ENCODE results near the gene RNF213. TPM values are rescaled to one million over a fixed set of nuclear protein-coding genes. Genes with fewer than 3 reads are reported as not detected.
"Not testable (repeated sequence)": the region's sequence is repeated elsewhere in the genome, so short reads cannot be mapped to it uniquely, and the experiment has no call there.

Gene RNF213
- polyA plus RNA-seq, 12 donors = 27.9 to 64.9 (median 35.8) TPM; not detected in 1

DNA sequence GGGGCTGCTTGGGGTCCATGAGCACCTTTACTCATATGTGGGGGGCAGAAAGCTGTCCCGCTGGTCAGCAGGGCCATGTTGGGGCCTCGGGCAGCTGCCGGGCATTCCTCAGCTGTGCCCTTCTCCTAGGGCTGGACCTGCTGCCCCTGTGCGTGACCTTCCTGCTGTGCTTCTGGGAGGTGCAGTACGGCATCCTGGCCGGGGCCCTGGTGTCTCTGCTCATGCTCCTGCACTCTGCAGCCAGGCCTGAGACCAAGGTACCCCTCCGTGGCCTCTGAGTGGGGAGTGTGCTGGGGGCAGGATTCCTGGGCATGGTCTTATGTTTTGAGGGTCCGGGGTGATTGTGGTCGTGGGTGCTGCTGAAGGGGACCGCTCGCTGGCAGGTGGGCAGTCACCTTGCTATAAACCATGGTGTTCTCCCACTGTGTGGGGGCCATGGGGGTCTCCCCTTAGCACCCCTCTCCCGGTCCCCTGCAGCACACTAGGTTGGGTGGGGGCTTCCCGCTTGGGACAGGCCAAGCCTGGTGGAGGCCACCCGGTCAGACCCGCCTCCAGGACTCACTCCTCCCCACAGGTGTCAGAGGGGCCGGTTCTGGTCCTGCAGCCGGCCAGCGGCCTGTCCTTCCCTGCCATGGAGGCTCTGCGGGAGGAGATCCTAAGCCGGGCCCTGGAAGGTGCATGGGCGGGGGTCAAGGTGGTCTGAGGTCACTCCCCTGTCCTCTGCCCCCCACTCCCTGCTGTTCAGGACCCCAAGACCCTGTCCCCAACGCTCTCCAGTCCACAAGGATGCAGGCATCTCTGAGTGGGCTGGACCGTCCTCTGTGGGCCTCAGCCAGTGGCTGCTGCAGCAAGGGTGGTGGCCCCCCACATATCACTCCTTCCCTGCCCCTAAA is 12.4 kb upstream of the RNF213 start:
- DNase-seq = no peak

DNA sequence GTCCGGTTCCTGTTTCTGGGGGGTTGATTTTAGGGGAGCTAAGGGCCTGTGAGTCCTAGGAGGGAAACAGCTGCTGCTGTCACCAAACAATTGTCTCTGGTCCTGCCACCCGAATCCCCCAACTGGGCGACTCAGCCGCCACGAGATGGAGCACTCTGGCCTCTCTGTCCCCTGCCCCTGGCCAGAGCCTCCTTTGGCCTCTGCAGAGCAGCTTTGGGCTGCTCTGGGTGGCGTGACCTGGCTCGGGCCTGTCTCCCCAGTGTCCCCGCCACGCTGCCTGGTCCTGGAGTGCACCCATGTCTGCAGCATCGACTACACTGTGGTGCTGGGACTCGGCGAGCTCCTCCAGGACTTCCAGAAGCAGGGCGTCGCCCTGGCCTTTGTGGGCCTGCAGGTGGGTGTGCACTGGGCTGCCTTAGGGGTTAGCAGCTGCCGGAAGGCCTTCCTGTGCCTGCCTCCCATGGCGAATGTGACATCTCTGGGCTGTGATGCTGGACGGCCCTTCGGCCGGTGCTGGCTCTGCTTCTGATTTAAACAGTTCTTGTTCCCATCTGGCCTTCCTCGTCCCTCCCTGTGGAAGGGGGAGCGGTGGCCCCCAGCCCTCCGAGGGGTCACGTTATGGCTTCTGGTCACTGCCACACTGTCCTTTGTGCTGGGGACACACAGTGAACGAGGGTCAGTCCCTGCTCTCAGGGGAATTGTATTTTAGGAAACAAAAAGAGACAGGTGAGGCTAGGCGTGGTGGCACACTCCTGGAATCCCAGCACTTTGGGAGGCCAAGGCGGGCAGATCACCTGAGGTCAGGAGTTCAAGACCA is 11.6 kb upstream of the RNF213 start:
- no peak for DNase-seq

DNA sequence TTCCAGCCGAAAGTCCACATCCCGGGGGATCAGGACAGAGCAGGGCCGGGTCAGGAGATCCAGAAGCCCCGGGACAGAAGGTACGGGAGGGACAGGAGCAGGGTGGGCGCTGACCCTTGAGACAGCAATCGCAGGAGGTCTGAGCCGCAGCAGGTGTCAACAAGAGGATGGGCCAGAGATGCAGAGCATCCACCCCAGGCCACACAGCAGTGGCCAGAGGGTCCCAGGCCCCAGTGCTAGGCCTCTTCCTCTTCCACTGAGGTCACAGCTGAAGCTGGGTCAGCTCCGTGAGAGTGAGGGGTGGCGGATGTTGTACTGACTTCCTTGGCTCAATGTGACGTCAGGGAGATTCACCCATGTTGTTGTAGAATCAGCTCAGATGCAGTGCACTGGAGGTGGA is 8.7 kb upstream of the RNF213 start:
- DNase-seq = no peak

DNA sequence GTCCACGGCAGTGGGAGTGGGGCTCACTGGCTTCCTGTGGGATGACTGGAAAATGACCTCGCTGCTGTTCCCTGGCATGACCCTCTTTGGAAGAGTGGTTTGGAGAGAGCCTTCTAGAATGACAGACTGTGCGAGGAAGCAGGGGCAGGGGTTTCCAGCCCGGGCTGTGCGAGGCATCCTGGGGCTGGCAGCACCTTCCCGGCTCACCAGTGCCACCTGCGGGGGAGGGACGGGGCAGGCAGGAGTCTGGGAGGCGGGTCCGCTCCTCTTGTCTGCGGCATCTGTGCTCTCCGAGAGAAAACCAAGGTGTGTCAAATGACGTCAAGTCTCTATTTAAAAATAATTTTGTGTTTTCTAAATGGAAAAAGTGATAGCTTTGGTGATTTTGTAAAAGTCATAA is 7.8 kb upstream of the RNF213 start:
- DNase-seq = no peak

DNA sequence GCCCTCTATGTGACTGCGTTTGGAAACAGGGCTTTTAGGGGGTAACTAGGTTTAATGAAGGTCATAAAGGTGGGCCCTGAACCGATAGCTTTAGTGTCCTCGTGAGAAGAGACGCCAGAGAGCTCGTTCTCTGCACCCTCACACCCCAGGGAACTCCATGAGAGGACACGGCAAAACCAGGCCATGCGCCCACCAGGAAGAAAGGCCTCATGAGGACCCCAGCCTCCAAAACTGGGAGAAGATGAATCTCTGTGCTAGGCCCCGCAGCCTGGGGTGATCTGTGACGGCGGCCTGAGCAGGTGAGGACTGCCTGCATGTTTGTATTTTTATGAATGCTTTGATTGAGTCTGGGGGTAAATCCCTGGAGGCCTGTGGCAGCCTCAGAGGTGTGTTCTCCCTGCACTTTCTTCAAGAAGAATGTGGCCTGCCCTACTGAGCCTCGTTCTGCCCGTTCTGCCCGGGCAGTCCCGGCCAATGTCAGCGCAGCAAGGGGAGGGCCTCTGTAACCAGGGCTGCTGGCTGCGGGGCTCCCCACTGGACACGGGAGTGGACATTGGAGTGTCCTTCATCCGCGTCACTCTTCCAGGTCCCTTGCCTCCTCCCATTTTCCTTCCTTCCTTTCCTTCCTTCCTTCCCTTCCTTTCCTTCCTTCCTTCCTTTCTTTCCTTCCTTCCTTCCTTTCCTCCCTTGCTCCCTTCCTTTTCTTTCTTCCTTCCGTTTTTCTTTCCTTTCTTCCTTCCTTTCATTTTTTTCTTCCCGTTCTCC is 6.8 kb upstream of the RNF213 start:
- DNase-seq = no peak

DNA sequence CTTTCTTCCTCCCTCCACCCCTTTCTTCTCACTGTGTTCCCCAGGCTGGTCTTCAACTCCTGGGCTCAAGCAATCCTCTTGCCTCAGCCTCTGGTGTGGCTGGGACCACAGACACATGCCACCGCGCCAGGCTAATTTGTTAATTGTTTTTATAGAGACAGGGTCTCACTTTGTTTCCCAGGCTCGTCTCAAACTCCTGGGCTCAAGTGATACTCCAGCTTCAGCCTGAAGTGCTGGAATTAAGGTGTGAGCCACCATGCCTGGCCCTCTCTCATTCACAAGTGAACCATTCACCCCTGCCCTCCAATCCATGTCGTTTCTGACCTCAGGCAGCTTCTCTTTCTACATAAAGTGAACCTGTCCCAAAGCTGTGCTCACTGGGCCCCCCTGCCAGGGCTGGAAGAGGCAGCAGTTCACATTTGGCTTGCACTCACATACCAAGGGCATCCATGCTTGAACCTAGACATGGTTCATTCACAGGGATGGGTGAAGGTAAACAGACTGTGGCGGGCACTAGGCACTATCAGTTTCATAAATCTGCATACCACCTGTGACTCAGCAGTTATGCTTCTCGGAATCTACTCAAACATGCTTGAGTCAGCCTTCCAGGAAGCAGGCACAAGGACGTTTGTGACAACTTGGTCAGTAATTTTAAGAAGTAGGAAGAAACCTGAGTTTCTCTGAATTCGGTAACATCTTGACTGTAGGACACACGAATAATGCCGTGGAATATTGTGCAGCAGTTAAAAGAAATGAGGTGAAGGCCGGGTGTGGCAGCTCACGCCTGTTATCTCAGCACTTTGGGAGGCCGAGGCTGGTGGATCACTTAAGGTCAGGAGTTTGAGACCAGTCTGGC is 6.0 kb upstream of the RNF213 start:
- DNase-seq = no peak

DNA sequence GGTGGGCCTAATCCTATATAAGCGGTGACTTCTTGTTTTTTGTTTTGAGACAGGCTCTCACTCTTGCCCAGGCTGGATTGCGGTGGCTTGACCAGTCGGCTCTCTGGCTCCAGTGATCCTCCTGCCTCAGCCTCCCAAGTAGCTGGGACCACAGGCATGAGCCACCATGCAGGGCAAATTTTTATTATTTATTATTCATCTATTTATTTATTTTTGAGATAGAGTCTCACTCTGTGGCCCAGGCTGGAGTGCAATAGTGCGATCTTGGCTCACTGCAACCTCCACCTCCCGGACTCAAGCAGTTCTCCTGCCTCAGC is 4.7 kb upstream of the RNF213 start:
- no peak for DNase-seq

DNA sequence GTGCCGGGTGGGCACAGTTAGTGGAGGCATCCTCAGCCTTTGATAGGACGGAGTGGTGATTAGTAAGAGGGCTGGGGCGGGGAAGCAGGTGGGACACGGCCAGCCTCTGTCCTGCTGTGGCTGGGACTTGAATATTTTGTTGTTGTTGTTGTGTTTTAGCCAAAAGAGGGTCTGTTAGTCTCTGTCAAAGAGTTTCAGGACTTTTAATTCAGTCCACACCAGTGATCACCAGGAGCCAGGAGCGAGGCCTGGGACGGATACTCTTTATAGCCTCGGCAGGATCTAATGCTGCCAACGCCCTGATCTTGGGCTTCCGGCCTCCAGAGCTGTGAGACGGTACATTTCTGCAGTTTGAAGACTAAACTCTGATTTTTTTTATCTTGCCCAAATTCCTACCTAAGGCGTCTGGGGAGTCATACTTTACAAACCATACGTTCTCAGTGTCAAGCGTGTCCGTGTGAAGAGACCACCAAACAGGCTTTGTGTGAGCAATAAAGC is 2.9 kb upstream of the RNF213 start:
- no peak for DNase-seq

DNA sequence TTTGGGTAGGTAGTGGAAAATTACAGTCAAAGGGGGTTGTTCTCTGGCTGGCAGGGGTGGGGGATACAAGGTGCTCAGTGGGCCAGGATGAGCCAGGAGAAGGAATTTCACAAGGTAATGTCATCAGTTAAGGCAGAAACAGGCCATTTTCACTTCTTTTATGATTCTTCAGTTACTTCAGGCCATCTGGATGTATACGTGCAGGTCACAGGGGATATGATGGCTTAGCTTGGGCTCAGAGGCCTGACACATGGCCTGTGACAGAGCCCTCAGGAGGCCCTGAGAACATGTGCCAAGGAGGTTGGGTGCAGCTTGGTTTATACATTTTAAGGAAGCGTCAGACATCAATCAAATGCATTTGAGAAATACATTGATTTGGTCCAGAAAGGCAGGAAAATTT is 2.4 kb upstream of the RNF213 start:
- DNase-seq = not testable (repeated sequence)

DNA sequence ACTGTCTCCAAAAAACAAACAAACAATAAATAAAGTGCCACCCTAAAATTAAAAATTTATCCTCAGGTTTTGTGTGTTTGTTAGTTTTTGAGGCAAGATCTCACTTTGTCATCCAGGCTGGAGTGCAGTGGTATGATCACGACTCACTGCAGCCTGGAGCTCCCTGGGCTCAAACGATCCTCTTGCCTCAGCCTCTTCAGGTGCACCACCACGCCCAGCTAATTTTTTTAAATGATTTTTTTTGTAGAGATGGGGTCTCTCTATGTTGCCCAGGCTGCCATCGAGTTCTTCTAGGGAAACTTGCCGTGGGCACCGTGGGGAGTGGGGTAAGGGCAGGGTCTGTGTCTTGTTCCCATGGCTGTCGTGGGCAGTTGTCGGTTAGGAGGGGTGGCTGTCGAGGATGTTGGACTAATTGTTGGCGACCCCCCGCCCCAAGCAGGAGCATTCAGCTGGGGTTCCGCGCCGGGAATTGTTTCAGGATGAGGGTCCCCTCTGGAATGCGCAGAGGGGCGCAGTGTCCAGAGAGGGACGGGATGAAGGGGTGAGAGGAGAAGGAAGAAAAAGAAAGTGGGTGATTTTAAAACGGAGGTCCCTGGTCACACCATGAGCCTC is 1.1 kb upstream of the RNF213 start:
- DNase-seq = no peak

DNA sequence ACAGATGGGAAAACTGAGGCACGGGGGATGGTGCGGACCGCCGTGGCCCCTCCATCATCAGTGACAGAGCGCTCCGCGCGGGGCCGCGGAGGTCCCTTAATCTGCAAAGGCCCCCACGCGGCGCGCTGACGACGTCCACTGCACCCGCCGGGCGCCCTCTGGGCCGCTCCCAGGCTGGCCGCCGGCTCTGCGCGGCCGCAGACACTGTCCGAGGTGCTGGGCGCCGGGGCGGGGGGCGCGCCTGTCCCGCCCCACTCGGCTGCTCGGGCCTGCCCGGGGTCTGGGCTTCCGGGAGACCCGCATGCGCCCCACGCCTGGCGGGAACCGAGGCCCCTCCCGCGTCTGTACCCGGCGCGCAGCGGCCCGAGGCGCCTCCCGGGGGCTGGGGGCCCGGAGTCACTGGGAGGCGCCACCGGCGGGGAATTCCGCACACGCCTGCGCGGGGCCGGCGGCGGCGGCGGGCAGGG is 550 bp upstream of the RNF213 start:
- peak; percentile 43 for DNase-seq

DNA sequence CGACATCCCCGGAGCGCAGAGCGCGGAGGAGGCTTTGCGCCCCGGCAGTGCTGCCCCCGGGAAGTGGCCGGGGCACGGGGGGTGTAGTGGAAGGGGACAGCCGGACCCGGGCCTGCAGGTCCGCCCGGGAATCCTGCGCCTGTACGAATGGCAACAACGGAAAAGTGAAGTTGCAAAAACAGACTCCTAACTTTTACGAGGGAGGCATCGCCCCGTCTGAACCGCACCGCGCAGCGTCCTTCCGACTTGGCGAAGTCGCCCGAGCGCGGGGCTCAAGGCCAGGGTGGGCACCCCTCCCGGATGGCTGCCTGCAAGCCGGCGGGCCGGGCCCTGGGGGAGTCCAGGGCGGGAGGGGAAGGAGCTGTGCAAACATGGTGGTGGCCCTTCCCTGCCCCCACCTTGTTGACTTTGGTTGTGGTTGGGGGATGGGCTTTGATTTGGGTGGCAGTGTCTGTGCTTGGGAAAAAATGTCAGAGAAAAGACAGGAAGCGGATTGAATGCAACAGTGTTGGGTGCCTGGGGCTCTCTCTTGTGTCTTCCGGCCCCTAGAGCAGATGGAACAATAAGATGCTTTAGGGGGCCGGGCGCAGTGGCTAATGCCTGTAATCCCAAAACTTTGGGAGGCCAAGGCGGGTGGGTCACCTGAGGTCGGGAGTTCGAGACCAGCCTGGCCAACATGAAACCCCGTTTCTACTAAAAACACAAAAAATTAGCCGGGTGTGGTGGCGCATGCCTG is 675 bp downstream of the RNF213 start:
- DNase-seq = peak; percentile 52

DNA sequence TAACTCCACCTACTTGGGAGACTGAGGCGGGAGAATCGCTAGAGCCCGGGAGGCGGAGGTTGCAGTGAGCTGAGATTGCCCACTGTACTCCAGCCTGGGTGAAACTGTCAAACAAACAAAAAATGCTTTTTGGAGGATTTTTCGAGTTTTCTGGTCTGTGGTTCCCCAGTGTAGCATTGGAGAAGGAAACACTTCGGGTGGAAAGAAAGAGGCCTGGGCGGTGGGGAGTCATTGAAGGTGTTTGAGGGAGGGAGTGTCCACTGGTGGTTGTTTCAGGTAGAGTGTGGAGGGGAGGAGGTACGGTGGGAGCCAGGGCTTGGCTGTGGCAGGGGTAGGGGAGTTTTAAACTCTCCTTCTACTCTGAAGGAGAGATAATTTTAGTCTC is 1.2 kb downstream of the RNF213 start:
- DNase-seq = no peak

DNA sequence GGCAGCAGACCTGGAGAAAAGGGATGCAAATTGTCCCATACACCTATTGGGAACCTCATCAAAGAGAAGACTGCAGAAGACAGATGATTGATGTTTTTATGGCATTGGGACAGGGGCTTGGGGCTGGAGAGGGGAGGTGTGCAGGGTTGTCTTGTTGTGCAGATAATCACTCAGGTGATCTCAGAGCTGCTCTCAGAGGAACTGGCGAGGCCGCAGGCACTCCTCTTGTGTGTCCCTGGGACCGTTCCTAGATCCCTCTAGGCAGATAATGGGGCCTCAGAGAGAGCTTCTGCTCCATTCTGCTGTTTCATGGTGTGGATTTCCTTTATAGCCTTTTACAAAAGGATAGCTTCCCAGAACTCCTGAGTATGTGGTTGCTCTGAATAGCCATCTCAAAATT is 1.6 kb downstream of the RNF213 start:
- DNase-seq = no peak

DNA sequence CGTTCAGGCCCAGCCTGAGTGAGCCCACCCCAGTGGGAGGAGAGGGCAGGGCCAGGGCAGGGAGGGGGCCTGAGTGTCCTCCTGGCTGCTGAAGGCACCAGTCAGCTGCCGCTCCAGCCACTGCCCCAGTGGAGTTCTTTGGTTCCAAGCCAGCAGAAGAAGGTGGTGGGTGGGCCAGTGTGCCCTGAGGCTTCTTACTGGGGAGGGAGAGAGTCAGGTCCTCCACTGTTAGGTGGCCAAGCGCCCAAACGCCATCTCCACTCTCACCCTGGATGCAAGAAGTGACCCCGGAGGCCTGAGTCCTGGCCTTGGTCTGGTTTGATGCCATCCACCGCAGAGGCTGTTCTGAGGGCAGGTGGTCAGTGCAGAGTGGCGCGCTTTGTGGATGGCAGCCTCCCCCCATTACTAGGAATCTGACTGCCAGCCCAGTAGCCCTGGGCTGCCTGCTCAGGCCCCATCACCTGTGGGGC is 2.2 kb downstream of the RNF213 start:
- DNase-seq = no peak

DNA sequence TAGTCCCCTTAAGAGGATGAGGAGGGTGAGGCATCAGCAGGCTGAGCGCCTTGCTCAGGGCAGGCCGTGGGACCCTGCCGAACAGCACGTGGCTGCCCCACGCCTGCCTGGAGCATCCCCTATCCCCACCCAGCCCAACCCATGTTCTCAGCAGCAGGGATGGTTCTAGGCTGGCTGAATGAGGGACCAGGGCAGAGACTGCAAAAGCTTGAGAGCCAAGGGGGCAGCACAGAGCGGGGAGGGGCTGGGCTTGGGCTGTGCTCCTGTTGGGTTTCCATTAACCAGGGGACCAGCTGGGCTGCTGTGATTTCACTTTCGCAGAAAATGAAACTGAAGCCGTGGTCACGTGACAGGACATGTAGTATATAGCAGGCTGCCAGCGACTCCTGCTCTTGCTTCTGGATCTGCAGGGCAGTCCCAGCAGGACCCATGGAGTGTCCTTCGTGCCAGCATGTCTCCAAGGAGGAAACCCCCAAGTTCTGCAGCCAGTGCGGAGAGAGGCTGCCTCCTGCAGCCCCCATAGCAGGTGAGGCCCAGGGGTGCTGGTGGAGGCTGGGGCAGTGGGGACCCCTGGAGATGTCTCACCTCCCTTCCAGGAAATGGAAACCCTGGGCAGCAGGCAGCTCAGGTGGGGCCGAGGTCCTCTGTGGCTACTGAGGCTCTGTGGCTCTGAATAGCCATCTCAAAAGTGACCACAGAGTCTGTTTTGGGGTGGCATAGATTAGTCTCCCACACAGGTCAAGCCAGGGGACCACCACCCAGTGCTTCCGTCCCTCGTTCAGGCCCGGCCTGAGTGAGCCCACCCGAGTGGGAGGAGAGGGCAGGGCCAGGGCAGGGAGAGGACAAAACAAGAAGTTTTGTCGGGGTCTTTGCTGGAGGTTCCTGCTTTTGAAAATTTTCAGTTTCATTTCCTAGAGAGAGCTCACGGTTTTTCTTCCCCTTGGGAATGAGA is 2.9 kb downstream of the RNF213 start:
- DNase-seq = peak; percentile 90

DNA sequence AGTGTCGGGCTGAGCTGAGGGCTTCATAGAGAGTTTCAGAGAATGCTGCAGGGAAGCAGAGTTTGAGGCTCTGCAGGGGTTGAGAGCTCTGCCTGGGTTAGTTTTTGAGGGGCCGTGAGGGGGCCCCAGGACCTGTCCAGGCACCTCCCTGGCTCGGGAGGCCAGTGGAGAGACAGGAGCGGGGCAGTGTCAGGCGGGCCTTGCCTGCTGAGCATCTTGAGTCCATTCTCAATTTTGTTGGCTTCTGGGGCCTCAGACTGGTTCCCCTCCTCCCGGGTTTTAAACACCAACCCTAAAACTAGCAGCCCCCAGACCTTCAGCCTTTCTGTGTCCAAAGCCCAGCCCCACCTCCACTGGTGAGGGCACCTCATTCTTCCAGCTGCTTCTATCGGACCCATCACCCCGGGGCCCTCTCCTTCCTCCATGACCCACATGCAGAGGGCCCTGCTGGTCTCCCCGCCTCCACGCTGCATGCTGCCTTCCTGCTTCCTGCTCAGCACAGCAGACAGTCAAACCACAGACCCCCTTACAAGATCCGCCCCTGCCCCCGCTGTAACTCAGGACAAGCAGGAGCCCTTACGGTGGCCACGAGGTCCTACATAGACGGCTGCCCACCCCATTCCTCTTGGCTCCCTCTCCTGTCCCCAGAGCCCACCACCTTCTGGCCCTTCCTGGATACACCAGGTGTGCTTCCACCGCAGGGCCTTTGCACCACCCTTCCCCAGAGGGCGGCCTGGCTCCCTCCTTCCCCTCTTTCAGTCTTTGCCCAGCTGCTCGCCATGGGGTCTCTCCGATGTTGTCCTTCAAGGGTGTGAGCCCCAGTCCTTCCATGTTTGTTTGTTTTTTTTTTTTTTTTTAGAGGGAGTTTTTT is 3.8 kb downstream of the RNF213 start:
- DNase-seq = no peak
